Thyroid gland (tissue), 4 donors: ENCODE measurements around the gene TLDC2. TPM values are rescaled to one million over a fixed set of nuclear protein-coding genes. Genes with fewer than 3 reads are reported as not detected.
"Not testable (repeated sequence)": the region's sequence is repeated elsewhere in the genome, so short reads cannot be mapped to it uniquely, and the experiment has no call there.

ENCODE experiments used
- DNase-seq, 2 donors: peaks; one replicate each; pipeline ENCODE4 v3.0.0-alpha.2; 2019
- H3K27ac ChIP-seq, 3 donors: fragments of 200-600 bp; sonication (generic); 1 replicate in 2 of 3; 2 replicates in 1 of 3; pipeline ENCODE4 v1.5.1; 2016 to 2019; ENCODE audit warnings: mild to moderate bottlenecking in 1 of 3, moderate library complexity in 1 of 3
- H3K27me3 ChIP-seq: fragments of 200-600 bp; sonication (generic); one replicate; pipeline ENCODE4 v1.5.1; 2019
- H3K36me3 ChIP-seq, 2 donors: fragments of 200-600 bp; sonication (generic); one replicate each; pipeline ENCODE4 v1.5.1; 2016 to 2019
- H3K4me1 ChIP-seq, 2 donors: fragments of 200-600 bp; sonication (generic); one replicate each; pipeline ENCODE4 v1.5.1; 2017 to 2019
- H3K4me3 ChIP-seq, 3 donors: fragments of 200-600 bp; sonication (generic); replicated peaks in 1 of 3; 1 replicate in 2 of 3; 2 replicates in 1 of 3; pipeline ENCODE4 v1.5.1; 2016; ENCODE audit warnings: mild to moderate bottlenecking in 1 of 3
- H3K9me3 ChIP-seq: fragments of 200-600 bp; sonication (generic); one replicate; pipeline ENCODE4 v1.5.1; 2017
- CTCF ChIP-seq, 6 experiments: fragments of 200-600 bp in 3 of 6; fragments of 450-650 bp in 3 of 6; sonication (generic) in 3 of 6; IDR thresholded peaks; one replicate each; pipeline ENCODE4 v1.5.1; 2016 to 2019; ENCODE audit warnings: antibody characterized with exemption in 6 of 6, mild to moderate bottlenecking in 2 of 6, inconsistent platforms in 1 of 6, moderate library complexity in 1 of 6
- POLR2A ChIP-seq, 2 donors: fragments of 450-650 bp; IDR thresholded peaks; one replicate each; pipeline ENCODE4 v1.6.1; 2017; ENCODE audit warnings: antibody characterized with exemption in 2 of 2, mild to moderate bottlenecking in 2 of 2, moderate library complexity in 1 of 2
- WGBS, 2 donors: methylation state at CpG; one replicate each; pipeline ENCODE4 v1.1.5; 2017; 5-methylcytosine and 5-hydroxymethylcytosine counted together
- intact Hi-C: fragments of 100-400 bp; cut with DNase I; formaldehyde crosslinking; loops from one replicate; pipeline ENCODE4 v1.15.1; 2023
- total RNA-seq, 4 donors: library from RNA; depleted of rRNA; stranded (reverse); fragments of >200 nt; gene quantifications; one replicate each; pipeline ENCODE4 v1.2.3, GENCODE V29; 2016

Gene TLDC2
- total RNA-seq, 4 donors from 2014 or later, result 0.45 to 2.5 (median 1.1) TPM

DNA sequence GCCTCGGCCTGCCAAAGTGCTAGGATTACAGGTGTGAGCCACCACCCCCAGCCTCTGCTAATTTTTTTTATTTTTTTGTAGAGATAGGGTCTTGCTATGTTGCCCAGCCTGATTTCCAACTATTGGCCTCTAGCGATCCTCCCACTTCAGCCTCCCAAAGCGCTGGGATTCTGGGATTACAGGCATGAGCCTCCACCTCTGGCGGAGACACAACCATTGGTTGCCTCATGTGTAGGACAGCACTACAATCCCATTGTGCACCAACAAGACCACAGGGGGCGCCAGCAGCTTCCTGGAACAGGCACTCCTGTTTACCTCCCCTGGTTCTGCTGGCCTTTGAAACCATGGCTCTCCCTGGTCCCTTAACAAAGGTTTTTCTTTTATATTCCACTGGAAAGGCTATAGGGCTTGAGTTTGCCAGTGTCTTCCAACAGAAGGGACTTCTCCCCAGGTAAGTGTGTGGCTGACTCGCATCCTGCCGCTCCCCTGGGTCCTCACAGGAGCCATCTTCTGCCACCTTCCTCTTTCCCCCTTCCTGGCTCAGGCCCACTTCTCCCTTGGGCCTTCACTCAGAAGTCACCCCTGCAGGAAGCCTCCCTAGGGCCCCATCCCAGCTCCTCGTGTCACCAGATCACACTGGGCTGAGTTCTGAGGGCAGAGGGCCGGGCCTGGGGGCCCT lies 39.2 kb upstream of the TLDC2 start:
- DNase-seq, result peak; percentile 39 to 40
- TF ChIP-seq CTCF (IDR thresholded peaks at IDR 0.05), result peak in 3 of 6 experiments; percentile 13 to 25 (median 13)
- no peak for TF ChIP-seq POLR2A (IDR thresholded peaks at IDR 0.05)
- Histone ChIP-seq H3K27ac (peak overlapping the region in 2 of 3 donors; percentile 61 to 80), H3K27me3 (no peaks in the 10 kb centered on the region), H3K4me3 (no peak overlapping the region), H3K9me3 (no peaks in the 10 kb centered on the region), H3K36me3 (peaks cover 12 to 16% of the 10 kb centered on the region in 2 donors), H3K4me1 (peaks cover 32 to 44% of the 10 kb centered on the region in 2 donors)
- intact Hi-C loops, result no loop called here
- WGBS, 2 donors, result 79 to 94% methylated on average over 9 of the region's 9 CpGs

DNA sequence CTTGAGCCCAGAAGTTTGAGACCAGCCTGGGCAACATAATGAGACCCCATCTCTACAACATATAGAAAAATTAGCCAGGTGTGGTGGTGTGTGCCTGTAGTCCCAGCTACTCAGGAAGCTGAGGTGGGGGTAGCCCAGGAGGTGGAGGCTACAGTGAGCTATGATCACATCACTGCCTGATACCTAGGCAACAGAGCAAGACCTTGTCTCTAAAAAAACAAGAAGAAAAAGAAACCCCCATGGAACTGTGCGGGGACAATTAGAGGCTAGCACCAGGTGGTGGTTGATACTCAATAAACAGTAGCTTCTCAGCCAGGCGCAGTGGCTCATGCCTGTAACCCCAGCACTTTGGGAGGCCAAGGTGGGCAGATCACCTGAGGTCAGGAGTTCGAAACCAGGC lies 37.6 kb upstream of the TLDC2 start:
- intact Hi-C loops, H3K27me3 ChIP-seq, H3K9me3 ChIP-seq, H3K27ac ChIP-seq, H3K4me3 ChIP-seq, DNase-seq: not testable (repeated sequence)
- Histone ChIP-seq H3K36me3 (peaks cover 12 to 16% of the 10 kb centered on the region in 2 donors), H3K4me1 (peaks cover 16 to 35% of the 10 kb centered on the region in 2 donors)
- 95 to 98% methylated on average over 3 of the region's 3 CpGs for WGBS, 2 donors

DNA sequence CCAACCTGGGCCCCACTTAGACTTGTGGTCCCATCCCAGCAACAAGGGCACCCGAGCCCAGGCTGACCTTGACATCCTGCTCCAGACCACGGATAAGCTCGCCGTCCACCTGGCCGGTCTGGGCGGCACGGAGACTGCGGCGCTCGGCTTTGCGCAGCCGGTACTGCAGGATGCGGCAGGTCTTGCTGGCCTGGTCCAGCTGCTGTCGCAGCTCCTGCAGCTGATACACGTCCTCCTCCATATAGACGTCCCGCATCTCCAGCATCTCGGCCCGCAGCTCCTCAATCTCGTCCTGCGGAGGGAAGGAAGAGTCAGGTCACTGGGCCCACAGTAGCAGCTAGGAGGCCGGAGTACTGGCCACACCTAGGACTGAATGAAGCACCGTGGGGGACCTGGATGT lies 36.8 kb upstream of the TLDC2 start:
- intact Hi-C loops, result no loop called here
- H3K4me1 ChIP-seq, result peaks cover 17 to 38% of the 10 kb centered on the region in 2 donors
- no peak for DNase-seq

GRCh38 chr20:36841030-36841429 lies 34.9 kb upstream of the TLDC2 start:
- H3K4me3 ChIP-seq, H3K9me3 ChIP-seq, H3K27me3 ChIP-seq, DNase-seq, H3K27ac ChIP-seq, intact Hi-C loops: not testable (repeated sequence)
- 96% methylated on average over 9 of the region's 9 CpGs for WGBS, 2 donors
- H3K36me3 ChIP-seq, result peaks cover 12 to 16% of the 10 kb centered on the region in 2 donors
- peaks cover 9 to 35% of the 10 kb centered on the region in 2 donors for H3K4me1 ChIP-seq

More for the DNA sequence above, 36.8 kb upstream of the TLDC2 start:
- H3K27ac ChIP-seq, result no peak overlapping the region
- H3K36me3 ChIP-seq, result peaks cover 12 to 16% of the 10 kb centered on the region in 2 donors
- no peaks in the 10 kb centered on the region for H3K27me3 ChIP-seq
- no peak overlapping the region for H3K4me3 ChIP-seq
- TF ChIP-seq CTCF (IDR thresholded peaks at IDR 0.05) (no peak), POLR2A (IDR thresholded peaks at IDR 0.05) (no peak)
- WGBS, 2 donors, result 92 to 100% methylated on average over 2 to 20 of the region's 23 CpGs
- H3K9me3 ChIP-seq, result no peaks in the 10 kb centered on the region

- intact Hi-C loops, result no loop called here
- Histone ChIP-seq H3K4me1 (peaks cover 15 to 64% of the 10 kb centered on the region in 2 donors), H3K27ac (peak overlapping the region; percentile 19 to 82 (median 78)), H3K27me3 (no peaks in the 10 kb centered on the region), H3K36me3 (no peaks in the 10 kb centered on the region), H3K4me3 (no peak overlapping the region), H3K9me3 (no peaks in the 10 kb centered on the region)
- WGBS, 2 donors, result 61 to 81% methylated on average over 10 of the region's 10 CpGs
- TF ChIP-seq POLR2A (IDR thresholded peaks at IDR 0.05) (no peak), CTCF (IDR thresholded peaks at IDR 0.05) (no peak)
- no peak for DNase-seq
Measured at GRCh38 chr20:36845288-36845971, 30.5 kb upstream of the TLDC2 start.
